CD14-positive monocyte (primary cell): ENCODE data around the gene NPSR1. TPM values are rescaled to one million over a fixed set of nuclear protein-coding genes. Genes with fewer than 3 reads are reported as not detected.

ENCODE experiments used
- DNase-seq, 3 donors: peaks; one replicate each; pipeline ENCODE4 v3.0.0-alpha.2; 2011 to 2022
- H2AFZ ChIP-seq: 2 replicates; pipeline ENCODE4 v1.6.0; 2012; ENCODE audit warnings: mild to moderate bottlenecking, low read depth, low read length, inconsistent platforms; ENCODE audit not compliant: insufficient read depth, poor library complexity, severe bottlenecking
- H3K27ac ChIP-seq, 2 donors: 1 replicate in 1 of 2; 2 replicates in 1 of 2; pipeline ENCODE4 v1.5.1; 2012 to 2013; ENCODE audit warnings: low read length in 2 of 2, control low read depth in 1 of 2, inconsistent platforms in 1 of 2, low read depth in 1 of 2, mild to moderate bottlenecking in 1 of 2
- H3K27me3 ChIP-seq, 2 donors: one replicate each; pipeline versions ENCODE4 v1.6.0 to v1.6.1; 2011 to 2013; ENCODE audit warnings: low read length in 2 of 2; ENCODE audit not compliant: control insufficient read depth in 2 of 2, insufficient read depth in 2 of 2
- H3K36me3 ChIP-seq, 2 donors: replicated peaks in 1 of 2; 1 replicate in 1 of 2; 2 replicates in 1 of 2; pipeline versions ENCODE4 v1.5.1 to v1.6.1; 2012 to 2013; ENCODE audit warnings: low read length in 2 of 2, control low read depth in 1 of 2, inconsistent platforms in 1 of 2, mild to moderate bottlenecking in 1 of 2; ENCODE audit not compliant: insufficient read depth in 2 of 2, control insufficient read depth in 1 of 2
- H3K4me1 ChIP-seq, 2 donors: 1 replicate in 1 of 2; 2 replicates in 1 of 2; pipeline versions ENCODE4 v1.5.1 to v1.6.1; 2012 to 2013; ENCODE audit warnings: low read length in 2 of 2, control low read depth in 1 of 2, inconsistent platforms in 1 of 2, mild to moderate bottlenecking in 1 of 2, moderate library complexity in 1 of 2; ENCODE audit not compliant: insufficient read depth in 2 of 2, control insufficient read depth in 1 of 2
- H3K4me2 ChIP-seq: replicated peaks from 2 replicates; pipeline ENCODE3; 2012; ENCODE audit warnings: low read length, moderate library complexity, mild to moderate bottlenecking; ENCODE audit not compliant: poor library complexity, severe bottlenecking; ENCODE audit errors: extremely low read depth
- H3K4me3 ChIP-seq, 3 experiments: fragments of 200-600 bp in 1 of 3; sonication (generic) in 1 of 3; replicated peaks in 1 of 3; 1 replicate in 2 of 3; 2 replicates in 1 of 3; pipeline ENCODE4 v1.5.1; 2011 to 2013; ENCODE audit warnings: low read length in 3 of 3, mild to moderate bottlenecking in 3 of 3, control low read depth in 2 of 3, low read depth in 2 of 3, inconsistent platforms in 1 of 3, moderate library complexity in 1 of 3
- H3K79me2 ChIP-seq: 2 replicates; pipeline ENCODE4 v1.6.0; 2012; ENCODE audit warnings: mild to moderate bottlenecking, control low read depth, inconsistent platforms, low read length, moderate library complexity; ENCODE audit not compliant: insufficient read depth
- H3K9ac ChIP-seq: 2 replicates; pipeline ENCODE4 v1.6.0; 2017; ENCODE audit warnings: low read length, mild to moderate bottlenecking; ENCODE audit not compliant: insufficient read depth, poor library complexity, severe bottlenecking
- H3K9me3 ChIP-seq, 2 donors: replicated peaks in 1 of 2; 1 replicate in 1 of 2; 2 replicates in 1 of 2; pipeline versions ENCODE4 v1.5.1 to v1.6.1; 2012 to 2013; ENCODE audit warnings: low read length in 2 of 2, control low read depth in 1 of 2; ENCODE audit not compliant: control insufficient read depth in 1 of 2, insufficient read depth in 1 of 2
- H4K20me1 ChIP-seq: 2 replicates; pipeline ENCODE4 v1.6.0; 2012; ENCODE audit warnings: mild to moderate bottlenecking, low read length, control low read depth, moderate library complexity; ENCODE audit not compliant: insufficient read depth
- H3K27ac Mint-ChIP-seq, 7 donors: one replicate each; pipeline ENCODE4 v1.8.0; 2020; ENCODE audit warnings: mild to moderate bottlenecking in 7 of 7, mixed read lengths in 7 of 7, moderate library complexity in 6 of 7, inconsistent platforms in 2 of 7
- H3K27me3 Mint-ChIP-seq, 3 donors: one replicate each; pipeline ENCODE4 v1.8.0; 2021 to 2022; ENCODE audit warnings: low read depth in 3 of 3, mild to moderate bottlenecking in 3 of 3, mixed read lengths in 3 of 3, moderate library complexity in 3 of 3, inconsistent platforms in 1 of 3
- H3K36me3 Mint-ChIP-seq, 2 donors: one replicate each; pipeline ENCODE4 v1.8.0; 2020; ENCODE audit warnings: mixed read lengths in 2 of 2, inconsistent platforms in 1 of 2, mild to moderate bottlenecking in 1 of 2
- H3K4me1 Mint-ChIP-seq: one replicate; pipeline ENCODE4 v1.8.0; 2020; ENCODE audit warnings: mild to moderate bottlenecking, mixed read lengths
- H3K4me3 Mint-ChIP-seq, 2 donors: one replicate each; pipeline ENCODE4 v1.8.0; 2020; ENCODE audit warnings: mild to moderate bottlenecking in 2 of 2, mixed read lengths in 2 of 2, moderate library complexity in 1 of 2
- H3K9me3 Mint-ChIP-seq, 7 donors: one replicate each; pipeline ENCODE4 v1.8.0; 2020 to 2022; ENCODE audit warnings: mixed read lengths in 7 of 7, mild to moderate bottlenecking in 6 of 7, moderate library complexity in 6 of 7, inconsistent platforms in 2 of 7
- CTCF ChIP-seq: fragments of 200-600 bp; IDR thresholded peaks from one replicate; pipeline ENCODE4 v1.8.0; 2022; ENCODE audit warnings: antibody characterized with exemption, mild to moderate bottlenecking
- WGBS: methylation state at CpG from one replicate; pipeline ENCODE4 v1.1.5; 2013; ENCODE audit warnings: missing lambda C conversion rate; ENCODE audit not compliant: insufficient coverage; 5-methylcytosine and 5-hydroxymethylcytosine counted together
- intact Hi-C, 2 donors: fragments of 100-400 bp; cut with micrococcal nuclease; formaldehyde crosslinking; loops; one replicate each; pipeline versions ENCODE4 v1.15.0 to v1.15.1; 2023
- polyA plus RNA-seq, 3 donors: library from polyadenylated mRNA; depleted of rRNA in 1 of 3; unstranded in 2 of 3; stranded (reverse) in 1 of 3; fragments of 300-500 nt in 2 of 3; fragments of >200 nt in 1 of 3; fragmentation: Illumina TruSeq in 2 of 3; gene quantifications; 1 replicate in 2 of 3; 2 replicates in 1 of 3; pipeline ENCODE4 v1.2.3, GENCODE V29; 2012 to 2021

NPSR1 gene
- polyA plus RNA-seq, 3 donors: not detected

GRCh38 chr7:34748728-34749089 lies 90.7 kb downstream of the NPSR1 start:
- H3K27ac Mint-ChIP-seq: no peak overlapping the region
- Histone ChIP-seq H2AFZ (no peak overlapping the region), H3K9ac (no peak overlapping the region), H3K4me2 (no peak overlapping the region), H3K27me3 (no peaks in the 10 kb centered on the region), H3K36me3 (no peaks in the 10 kb centered on the region), H3K4me1 (no peaks in the 10 kb centered on the region), H3K27ac (no peak overlapping the region), H3K79me2 (no peaks in the 10 kb centered on the region), H3K9me3 (peaks cover 4 to 5% of the 10 kb centered on the region in 2 donors), H3K4me3 (no peak overlapping the region), H4K20me1 (no peaks in the 10 kb centered on the region)
- no peaks in the 10 kb centered on the region for H3K4me1 Mint-ChIP-seq
- no peak for DNase-seq
- WGBS: 67% methylated on average over 1 of the region's 2 CpGs
- intact Hi-C loops: no loop called here
- peaks cover 0 to 1% (median 0%) of the 10 kb centered on the region in 3 donors for H3K27me3 Mint-ChIP-seq
- TF ChIP-seq CTCF: no peak
- no peak overlapping the region for H3K4me3 Mint-ChIP-seq
- H3K36me3 Mint-ChIP-seq: no peaks in the 10 kb centered on the region
- H3K9me3 Mint-ChIP-seq: peaks cover 9 to 21% (median 16%) of the 10 kb centered on the region in 7 donors

GRCh38 chr7:34749446-34749845 lies 91.4 kb downstream of the NPSR1 start:
- Histone ChIP-seq H3K79me2 (no peaks in the 10 kb centered on the region), H3K36me3 (no peaks in the 10 kb centered on the region), H3K4me3 (no peak overlapping the region), H3K9ac (no peak overlapping the region), H2AFZ (no peak overlapping the region), H3K9me3 (peaks cover 4 to 5% of the 10 kb centered on the region in 2 donors), H3K4me1 (no peaks in the 10 kb centered on the region), H3K27me3 (no peaks in the 10 kb centered on the region), H3K4me2 (no peak overlapping the region), H3K27ac (no peak overlapping the region), H4K20me1 (no peaks in the 10 kb centered on the region)
- Mint-ChIP-seq H3K27me3 (peaks cover 0 to 1% (median 0%) of the 10 kb centered on the region in 3 donors), H3K4me3 (no peak overlapping the region), H3K9me3 (peaks cover 9 to 21% (median 16%) of the 10 kb centered on the region in 7 donors), H3K4me1 (no peaks in the 10 kb centered on the region), H3K27ac (no peak overlapping the region), H3K36me3 (no peaks in the 10 kb centered on the region)
- no CpG with 5 or more reads among the region's 2 CpGs for WGBS
- TF ChIP-seq CTCF: no peak
- DNase-seq: no peak
- intact Hi-C loops: no loop called here
